ENCODE results near the gene ZNF844.
"Not testable (repeated sequence)": the region's sequence is repeated elsewhere in the genome, so short reads cannot be mapped to it uniquely, and the experiment has no call there.

Gene ZNF844

GRCh38 chr19:12092956-12093355 lies 28.4 kb downstream of the ZNF844 start:
- no peak for FAIRE-seq

- FAIRE-seq, result no peak
Measured at GRCh38 chr19:12093777-12094176, 29.2 kb downstream of the ZNF844 start.

GRCh38 chr19:12095111-12095790 lies 30.7 kb downstream of the ZNF844 start:
- no peak for FAIRE-seq

- FAIRE-seq, result no peak
Measured at GRCh38 chr19:12098040-12098439, 33.5 kb downstream of the ZNF844 start.

GRCh38 chr19:12103909-12104308 lies 39.4 kb downstream of the ZNF844 start:
- FAIRE-seq, result not testable (repeated sequence)

GRCh38 chr19:12111176-12111575 lies 46.6 kb downstream of the ZNF844 start:
- FAIRE-seq, result no peak

- FAIRE-seq, result no peak
Measured at GRCh38 chr19:12111943-12112637, 47.6 kb downstream of the ZNF844 start.

- FAIRE-seq, result no peak
Measured at GRCh38 chr19:12112701-12113100, 48.2 kb downstream of the ZNF844 start.

- FAIRE-seq, result no peak
Measured at GRCh38 chr19:12113121-12113520, 48.6 kb downstream of the ZNF844 start.

GRCh38 chr19:12117201-12117970 lies 52.9 kb downstream of the ZNF844 start:
- no peak for FAIRE-seq

- FAIRE-seq, result no peak
Measured at GRCh38 chr19:12126707-12127106, 62.2 kb downstream of the ZNF844 start.
